HUDEP-2 (cell line): ENCODE measurements around the gene CTU2.

ENCODE experiments used
- DNase-seq, 76 experiments: peaks; one replicate each; lab custom pipeline; 2025; ENCODE audit not compliant: unreplicated experiment in 76 of 76; lab: John Stamatoyannopoulos, UW

Gene CTU2

GRCh38 chr16:88741368-88741767 is 35.1 kb downstream of the CTU2 start:
- DNase-seq, result no peak

GRCh38 chr16:88742896-88743605 is 36.7 kb downstream of the CTU2 start:
- no peak for DNase-seq

- peak in 51 of 76 experiments; percentile 4 to 68 (median 41) for DNase-seq
Measured at GRCh38 chr16:88743693-88744576, 37.6 kb downstream of the CTU2 start.

- DNase-seq, result no peak
Measured at GRCh38 chr16:88744577-88745521, 38.5 kb downstream of the CTU2 start.

GRCh38 chr16:88746506-88746905 is 40.2 kb downstream of the CTU2 start:
- DNase-seq, result no peak

GRCh38 chr16:88747588-88748301 is 41.4 kb downstream of the CTU2 start:
- DNase-seq, result peak in 69 of 76 experiments; percentile 12 to 85 (median 62)

GRCh38 chr16:88748364-88748763 is 42.1 kb downstream of the CTU2 start:
- no peak for DNase-seq

- no peak for DNase-seq
Measured at GRCh38 chr16:88749358-88749757, 43.1 kb downstream of the CTU2 start.

- no peak for DNase-seq
Measured at GRCh38 chr16:88750854-88751253, 44.6 kb downstream of the CTU2 start.

GRCh38 chr16:88752386-88753002 is 46.2 kb downstream of the CTU2 start:
- no peak for DNase-seq

- no peak for DNase-seq
Measured at GRCh38 chr16:88753191-88753590, 46.9 kb downstream of the CTU2 start.

GRCh38 chr16:88753602-88754001 is 47.3 kb downstream of the CTU2 start:
- no peak for DNase-seq

GRCh38 chr16:88754109-88754911 is 48.0 kb downstream of the CTU2 start:
- no peak for DNase-seq

GRCh38 chr16:88754912-88755744 is 48.8 kb downstream of the CTU2 start:
- peak in 6 of 76 experiments; percentile 11 to 30 (median 24) for DNase-seq

- no peak for DNase-seq
Measured at GRCh38 chr16:88755745-88756443, 49.6 kb downstream of the CTU2 start.

GRCh38 chr16:88758227-88758943 is 52.1 kb downstream of the CTU2 start:
- no peak for DNase-seq

- DNase-seq, result no peak
Measured at GRCh38 chr16:88758944-88759244, 52.6 kb downstream of the CTU2 start.
